Activated naive CD4-positive, alpha-beta T cell treated with anti-CD3 and anti-CD28 coated beads, Interleukin-2, amount 50 U/mL, for 72 hours (primary cell): Measurements from ENCODE around the gene GPRIN3. TPM values are rescaled to one million over a fixed set of nuclear protein-coding genes. Genes with fewer than 3 reads are reported as not detected.

ENCODE experiments used
- ATAC-seq, 2 donors: fragments of 150-1000 bp; cut with Tn5 transposase; 2 replicates each; pipeline ENCODE4 v1.10.0; 2021; ENCODE audit warnings: mild to moderate bottlenecking in 2 of 2, moderate library complexity in 2 of 2
- DNase-seq, 2 donors: peaks; one replicate each; pipeline ENCODE4 v3.0.0; 2021 to 2022; ENCODE audit warnings: low spot score in 2 of 2
- H3K27ac Mint-ChIP-seq, 2 donors: one replicate each; pipeline ENCODE4 v1.8.0; 2022; ENCODE audit warnings: mild to moderate bottlenecking in 2 of 2, mixed read lengths in 2 of 2
- H3K36me3 Mint-ChIP-seq, 2 donors: one replicate each; pipeline ENCODE4 v1.8.0; 2022; ENCODE audit warnings: mixed read lengths in 2 of 2
- H3K9me3 Mint-ChIP-seq, 2 donors: one replicate each; pipeline ENCODE4 v1.8.0; 2022; ENCODE audit warnings: mixed read lengths in 2 of 2
- total RNA-seq, 2 donors: library from RNA; stranded (reverse); gene quantifications; one replicate each; pipeline ENCODE4 v1.2.3, GENCODE V29; 2022

Gene GPRIN3
- total RNA-seq, result 10 to 100 TPM; 12.4 to 26.1 TPM

- DNase-seq, result peak; percentile 57 to 79
- Mint-ChIP-seq H3K9me3 (no peaks in the 10 kb centered on the region), H3K27ac (peak within 1 kb of the TSS; percentile 76 to 95), H3K36me3 (peaks cover 10 to 28% of the 10 kb centered on the region in 2 donors)
- peak; percentile 72 to 83 for ATAC-seq
Observed at GRCh38 chr4:89307446-89308160, at the start of gene GPRIN3. Gene GPRIN3, minus strand, starts transcription at chr4:89307800. Its CDS starts 57,690 bp downstream, at chr4:89250110.

- Mint-ChIP-seq H3K27ac (no peak overlapping the region), H3K9me3 (no peaks in the 10 kb centered on the region), H3K36me3 (no peaks in the 10 kb centered on the region)
- DNase-seq (no peak), ATAC-seq (no peak)
Observed at GRCh38 chr4:89357340-89357739, 49.7 kb upstream of the GPRIN3 start.

- H3K27ac Mint-ChIP-seq, result no peak overlapping the region
- no peak for ATAC-seq
- H3K9me3 Mint-ChIP-seq, result no peaks in the 10 kb centered on the region
- no peaks in the 10 kb centered on the region for H3K36me3 Mint-ChIP-seq
- DNase-seq, result no peak
Observed at GRCh38 chr4:89356086-89356485, 48.5 kb upstream of the GPRIN3 start.

GRCh38 chr4:89353514-89353913, 45.9 kb upstream of the GPRIN3 start:
- Mint-ChIP-seq H3K9me3 (no peaks in the 10 kb centered on the region), H3K36me3 (peaks cover 0 to 7% of the 10 kb centered on the region in 2 donors), H3K27ac (peak overlapping the region in 1 of 2 donors; percentile 50)
- DNase-seq (no peak), ATAC-seq (no peak)

- no peak for ATAC-seq
- H3K9me3 Mint-ChIP-seq, result peaks cover 5 to 6% of the 10 kb centered on the region in 2 donors
- DNase-seq, result no peak
- H3K36me3 Mint-ChIP-seq, result peaks cover 6 to 12% of the 10 kb centered on the region in 2 donors
- no peak overlapping the region for H3K27ac Mint-ChIP-seq
Observed at GRCh38 chr4:89352541-89352940, 44.9 kb upstream of the GPRIN3 start.

- Mint-ChIP-seq H3K9me3 (peaks cover 7 to 11% of the 10 kb centered on the region in 2 donors), H3K36me3 (peaks cover 7 to 20% of the 10 kb centered on the region in 2 donors), H3K27ac (no peak overlapping the region)
- no peak for ATAC-seq
- no peak for DNase-seq
Observed at GRCh38 chr4:89351201-89351600, 43.6 kb upstream of the GPRIN3 start.

DNA sequence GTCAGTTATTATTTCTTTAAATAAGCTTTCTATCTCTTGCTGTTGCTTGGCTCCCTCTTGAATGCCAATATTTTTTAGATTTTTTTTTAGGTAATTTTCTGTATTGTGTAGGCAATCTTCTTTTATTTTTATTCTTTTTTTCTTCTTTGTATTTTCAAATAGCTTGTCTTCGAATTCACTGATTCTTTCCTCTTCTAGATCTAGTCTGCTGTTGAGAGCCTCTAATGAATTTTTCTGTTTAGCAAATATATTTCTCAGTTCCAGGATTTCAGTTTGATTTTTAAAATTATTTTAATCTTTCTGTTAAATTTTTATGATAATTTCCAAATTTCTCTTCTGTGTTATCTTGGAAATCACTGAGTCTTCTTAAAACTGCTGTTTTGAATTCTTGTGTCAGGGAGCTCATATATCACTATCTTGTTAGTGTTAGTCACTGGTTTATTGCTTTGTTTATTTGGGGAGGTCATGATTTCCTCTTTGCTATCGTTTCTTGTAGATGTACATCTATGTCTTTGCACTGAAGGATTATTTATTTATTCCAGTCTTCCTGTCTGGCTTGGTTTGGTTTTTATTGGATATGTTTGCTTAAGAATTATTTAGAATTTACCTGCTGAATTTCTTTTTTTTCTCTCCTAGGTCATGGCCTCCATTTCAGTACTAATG, 39.9 kb upstream of the GPRIN3 start:
- ATAC-seq, result no peak

GRCh38 chr4:89344571-89344970, 37.0 kb upstream of the GPRIN3 start:
- Mint-ChIP-seq H3K9me3 (peaks cover 7 to 15% of the 10 kb centered on the region in 2 donors), H3K27ac (no peak overlapping the region), H3K36me3 (peaks cover 12 to 19% of the 10 kb centered on the region in 2 donors)
- ATAC-seq (no peak), DNase-seq (no peak)

More for the DNA sequence above, 39.9 kb upstream of the GPRIN3 start:
- Mint-ChIP-seq H3K27ac (no peak overlapping the region), H3K36me3 (peaks cover 12 to 26% of the 10 kb centered on the region in 2 donors), H3K9me3 (peaks cover 7 to 15% of the 10 kb centered on the region in 2 donors)
- no peak for DNase-seq

DNA sequence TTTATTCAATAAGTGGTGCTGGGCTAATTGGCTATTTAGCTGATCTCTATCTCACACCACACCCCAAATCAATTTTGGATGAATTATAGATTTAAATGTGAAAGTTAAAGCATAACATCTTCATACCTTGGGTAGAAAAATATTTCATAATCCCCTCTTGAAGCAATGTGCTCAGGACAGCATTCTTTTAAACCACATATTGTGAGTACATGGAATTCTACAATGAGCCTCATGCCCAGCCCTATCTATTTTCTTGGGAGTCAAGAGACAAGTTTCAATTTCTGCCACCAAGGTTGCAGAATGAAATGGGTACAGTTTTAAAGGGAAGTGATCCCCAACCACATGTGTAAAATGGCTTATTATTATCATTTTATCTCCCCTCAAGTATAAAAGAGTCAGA, 30.6 kb upstream of the GPRIN3 start:
- H3K9me3 Mint-ChIP-seq, result no peaks in the 10 kb centered on the region
- no peak for DNase-seq
- H3K36me3 Mint-ChIP-seq, result no peaks in the 10 kb centered on the region
- peak overlapping the region in 1 of 2 donors; percentile 27 for H3K27ac Mint-ChIP-seq
- peak in 1 of 2 donors; percentile 32 for ATAC-seq

- Mint-ChIP-seq H3K27ac (peak overlapping the region in 1 of 2 donors; percentile 27), H3K9me3 (no peaks in the 10 kb centered on the region), H3K36me3 (no peaks in the 10 kb centered on the region)
- ATAC-seq (peak in 1 of 2 donors; percentile 37), DNase-seq (no peak)
Observed at GRCh38 chr4:89337681-89338080, 30.1 kb upstream of the GPRIN3 start.

DNA sequence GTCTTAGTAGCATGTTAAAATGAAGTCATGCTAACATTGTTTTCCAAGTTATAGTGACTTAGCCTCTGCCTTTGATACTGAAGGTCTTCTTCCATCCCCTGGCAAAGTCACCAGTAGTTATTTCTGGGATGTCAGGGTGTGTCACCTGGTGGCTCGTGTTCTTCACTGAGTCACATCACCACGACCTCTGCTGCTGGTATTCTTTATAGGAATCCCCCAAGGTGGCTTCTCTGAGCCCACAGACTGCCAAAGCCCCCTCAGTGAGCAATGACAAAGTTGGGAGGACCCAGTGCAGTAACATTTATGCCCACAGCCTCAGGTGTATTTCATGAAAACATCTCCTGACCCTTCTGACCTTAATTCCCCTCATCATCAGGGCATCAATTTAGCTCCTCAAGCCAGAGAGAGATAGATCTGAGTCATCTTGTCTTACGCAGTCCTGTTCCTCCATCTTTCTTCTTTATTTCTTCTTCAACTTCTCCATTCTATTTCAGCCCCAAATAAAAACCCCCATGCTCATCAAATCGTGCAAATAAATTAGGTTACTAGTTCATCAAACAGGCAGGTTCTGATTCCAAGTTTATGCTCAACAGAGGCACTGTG, 29.3 kb upstream of the GPRIN3 start:
- no peaks in the 10 kb centered on the region for H3K9me3 Mint-ChIP-seq
- ATAC-seq (peak; percentile 84 to 93), DNase-seq (no peak)
- no peaks in the 10 kb centered on the region for H3K36me3 Mint-ChIP-seq
- peak overlapping the region in 1 of 2 donors; percentile 29 for H3K27ac Mint-ChIP-seq

- no peak for ATAC-seq
- no peaks in the 10 kb centered on the region for H3K36me3 Mint-ChIP-seq
- DNase-seq, result no peak
- H3K9me3 Mint-ChIP-seq, result peaks cover 0 to 5% of the 10 kb centered on the region in 2 donors
- no peak overlapping the region for H3K27ac Mint-ChIP-seq
Observed at GRCh38 chr4:89334830-89335229, 27.2 kb upstream of the GPRIN3 start.

GRCh38 chr4:89334311-89334710, 26.7 kb upstream of the GPRIN3 start:
- peaks cover 0 to 5% of the 10 kb centered on the region in 2 donors for H3K9me3 Mint-ChIP-seq
- no peak overlapping the region for H3K27ac Mint-ChIP-seq
- DNase-seq (no peak), ATAC-seq (no peak)
- H3K36me3 Mint-ChIP-seq, result no peaks in the 10 kb centered on the region

GRCh38 chr4:89331686-89332544, 24.3 kb upstream of the GPRIN3 start:
- DNase-seq, result no peak
- no peaks in the 10 kb centered on the region for H3K36me3 Mint-ChIP-seq
- no peak for ATAC-seq

GRCh38 chr4:89331197-89331596, 23.6 kb upstream of the GPRIN3 start:
- ATAC-seq (no peak), DNase-seq (no peak)
- Mint-ChIP-seq H3K9me3 (peaks cover 0 to 5% of the 10 kb centered on the region in 2 donors), H3K27ac (no peak overlapping the region), H3K36me3 (no peaks in the 10 kb centered on the region)

More at GRCh38 chr4:89331686-89332544, 24.3 kb upstream of the GPRIN3 start:
- Mint-ChIP-seq H3K27ac (no peak overlapping the region), H3K9me3 (peaks cover 0 to 5% of the 10 kb centered on the region in 2 donors)

DNA sequence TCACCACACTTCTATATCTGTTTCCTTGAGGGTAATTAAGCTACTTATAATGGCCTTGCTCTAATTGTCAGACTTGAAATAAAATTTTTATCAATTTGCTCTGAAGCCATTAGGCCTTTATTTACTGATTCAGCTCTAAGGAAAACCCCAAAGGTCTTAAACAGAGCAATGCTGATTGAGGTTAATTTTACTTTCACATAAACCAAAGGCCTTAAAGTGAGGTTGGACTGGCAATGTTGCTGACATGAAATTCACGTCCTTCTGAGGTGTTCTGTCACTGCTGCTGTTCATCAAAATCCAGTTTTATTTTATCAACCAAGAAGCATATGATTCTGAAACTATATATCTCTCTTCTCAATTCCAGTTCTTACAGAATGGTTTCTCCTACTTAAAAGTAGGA, 21.7 kb upstream of the GPRIN3 start:
- DNase-seq (no peak), ATAC-seq (no peak)
- Mint-ChIP-seq H3K36me3 (no peaks in the 10 kb centered on the region), H3K9me3 (peaks cover 0 to 5% of the 10 kb centered on the region in 2 donors), H3K27ac (no peak overlapping the region)
